Endothelial cell of umbilical vein (primary cell): Measurements from ENCODE around the gene MIER2. TPM values are rescaled to one million over a fixed set of nuclear protein-coding genes. Genes with fewer than 3 reads are reported as not detected.
"Not testable (repeated sequence)": the region's sequence is repeated elsewhere in the genome, so short reads cannot be mapped to it uniquely, and the experiment has no call there.

Source experiments
- BruUV-seq: library from RNA; stranded (reverse); fragments of 400-500 nt; replicated peaks from 2 replicates; lab custom pipeline; 2021; lab: Mats Ljungman, UMichigan
- CTCF ChIA-PET: fragments of 300-600, 350-600 bp; sonication (Branson Sonifier 250); formaldehyde crosslinking; loops from one replicate; lab custom pipeline; 2021; ENCODE audit warnings: antibody characterized with exemption, inconsistent platforms; lab: Charles Lee
- POLR2A ChIA-PET: fragments of 300-600, 350-600 bp; sonication (Branson Sonifier 250); formaldehyde crosslinking; loops from one replicate; lab custom pipeline; 2021; ENCODE audit warnings: antibody characterized with exemption, inconsistent platforms; lab: Charles Lee
- DNase-seq: peaks from one replicate; pipeline ENCODE4 v3.0.0-alpha.2; 2011; ENCODE audit warnings: low read depth, low spot score
- FAIRE-seq: peaks from 2 replicates; lab custom pipeline; 2011; peaks lifted over from hg19 to GRCh38; lab: Jason Lieb, UNC
- H2AFZ ChIP-seq: 2 replicates; pipeline ENCODE4 v1.6.0; 2012; ENCODE audit warnings: low read depth, low read length, control low read depth, inconsistent platforms
- H3K27ac ChIP-seq: 2 replicates; pipeline ENCODE4 v1.5.1; 2011; ENCODE audit warnings: low read depth, mild to moderate bottlenecking, control low read depth, low read length, moderate library complexity; ENCODE audit not compliant: insufficient read depth
- H3K27me3 ChIP-seq, 2 experiments: 2 replicates each; pipeline versions ENCODE4 v1.6.0 to v1.6.1; 2011; ENCODE audit warnings: low read length in 2 of 2, mixed read lengths in 1 of 2; ENCODE audit not compliant: control insufficient read depth in 2 of 2, insufficient read depth in 2 of 2
- H3K36me3 ChIP-seq, 2 experiments: 2 replicates in 1 of 2; 3 replicates in 1 of 2; pipeline ENCODE4 v1.5.1; 2011; ENCODE audit warnings: low read length in 2 of 2, mild to moderate bottlenecking in 1 of 2, moderate library complexity in 1 of 2; ENCODE audit not compliant: control insufficient read depth in 2 of 2, insufficient read depth in 2 of 2; ENCODE audit errors: extremely low read depth in 1 of 2
- H3K4me1 ChIP-seq: 3 replicates; pipeline ENCODE4 v1.5.1; 2011; ENCODE audit warnings: mild to moderate bottlenecking, low read length; ENCODE audit not compliant: control insufficient read depth, insufficient read depth; ENCODE audit errors: extremely low read depth
- H3K4me2 ChIP-seq: 2 replicates; pipeline ENCODE4 v1.6.1; 2011; ENCODE audit warnings: low read length, control low read depth, mixed read lengths; ENCODE audit not compliant: insufficient read depth
- H3K4me3 ChIP-seq, 3 experiments: fragments of 200-600 bp in 1 of 3; sonication (generic), shearing (Covaris generic) in 1 of 3; replicated peaks in 1 of 3; 2 replicates each; pipeline ENCODE4 v1.5.1; 2011 to 2016; ENCODE audit warnings: control low read depth in 3 of 3, low read length in 3 of 3, mild to moderate bottlenecking in 2 of 3, inconsistent platforms in 1 of 3, low read depth in 1 of 3, moderate library complexity in 1 of 3; ENCODE audit not compliant: insufficient read depth in 1 of 3
- H3K79me2 ChIP-seq: 2 replicates; pipeline ENCODE4 v1.6.0; 2012; ENCODE audit warnings: low read length, inconsistent platforms; ENCODE audit not compliant: control insufficient read depth, insufficient read depth
- H3K9ac ChIP-seq: replicated peaks from 2 replicates; pipeline ENCODE3; 2011; ENCODE audit warnings: low read length, control low read depth; ENCODE audit not compliant: insufficient read depth; ENCODE audit errors: extremely low read depth
- H3K9me1 ChIP-seq: replicated peaks from 3 replicates; pipeline ENCODE4 v1.6.0; 2011; ENCODE audit warnings: mild to moderate bottlenecking, low read length; ENCODE audit not compliant: control insufficient read depth, insufficient read depth; ENCODE audit errors: extremely low read depth
- H3K9me3 ChIP-seq: replicated peaks from 2 replicates; pipeline ENCODE4 v1.5.1; 2012; ENCODE audit warnings: low read length, inconsistent platforms; ENCODE audit not compliant: control insufficient read depth, insufficient read depth
- H4K20me1 ChIP-seq: replicated peaks from 2 replicates; pipeline ENCODE3; 2011; ENCODE audit warnings: mild to moderate bottlenecking, low read length; ENCODE audit not compliant: control insufficient read depth, insufficient read depth; ENCODE audit errors: extremely low read depth
- EZH2 ChIP-seq: IDR thresholded peaks from 2 replicates; pipeline ENCODE4 v1.6.1; 2012; ENCODE audit warnings: borderline replicate concordance, low read depth, mild to moderate bottlenecking, moderate library complexity, low read length, inconsistent platforms; ENCODE audit not compliant: severe bottlenecking
- FOS ChIP-seq: IDR thresholded peaks from 2 replicates; pipeline ENCODE4 v1.6.1; 2011; ENCODE audit warnings: mild to moderate bottlenecking, low read length, moderate library complexity, borderline replicate concordance; ENCODE audit not compliant: insufficient read depth
- GATA2 ChIP-seq: IDR thresholded peaks from 2 replicates; pipeline ENCODE4 v1.7.0; 2011; ENCODE audit warnings: low read depth, mild to moderate bottlenecking, moderate library complexity, mixed read lengths, low read length; ENCODE audit not compliant: insufficient read length, insufficient read depth
- JUN ChIP-seq: IDR thresholded peaks from 2 replicates; pipeline ENCODE4 v1.6.1; 2011; ENCODE audit warnings: borderline replicate concordance, low read depth; ENCODE audit not compliant: insufficient read length, insufficient read depth
- MAX ChIP-seq: IDR thresholded peaks from 2 replicates; pipeline ENCODE4 v1.6.1; 2011; ENCODE audit not compliant: insufficient read depth, insufficient read length
- MYC ChIP-seq: IDR thresholded peaks from one replicate; pipeline ENCODE4 v1.6.1; 2011; ENCODE audit warnings: mild to moderate bottlenecking, low read depth, low read length
- POLR2A ChIP-seq: IDR thresholded peaks from 2 replicates; pipeline ENCODE4 v1.6.1; 2012; ENCODE audit warnings: low read depth, mild to moderate bottlenecking, control low read depth, low read length
- POLR2AphosphoS5 ChIP-seq: IDR thresholded peaks from 2 replicates; pipeline ENCODE4 v1.6.1; 2012; ENCODE audit warnings: low read depth, mild to moderate bottlenecking, control low read depth, low read length, moderate library complexity; ENCODE audit not compliant: insufficient read depth
- dilution Hi-C: fragments of 300-500 bp; cut with MboI; formaldehyde crosslinking; loops from one replicate; pipeline ENCODE4 v1.15.0; 2019; ENCODE audit warnings: low sequenced_read_pairs; ENCODE audit not compliant: extremely low pct_ligation_motif_present
- intact Hi-C: fragments of 100-400 bp; cut with micrococcal nuclease; formaldehyde crosslinking; loops from one replicate; pipeline ENCODE4 v1.10.0; 2022
- polyA plus RNA-seq, 4 experiments: library from polyadenylated mRNA; depleted of rRNA in 3 of 4; stranded (reverse) in 3 of 4; unstranded in 1 of 4; fragments of >200 nt; gene quantifications; 2 replicates each; pipeline versions ENCODE4 v1.2.1 to v1.2.3, GENCODE V29; 2011 to 2012; ENCODE audit warnings: missing spikeins in 1 of 4
- total RNA-seq: library from RNA; stranded (reverse); gene quantifications from 2 replicates; pipeline ENCODE4 v1.2.3, GENCODE V29; 2021
- TF ChIP-seq, protein P1 (sequence below), 2 donors: IDR thresholded peaks; 1 replicate in 1 of 2; 2 replicates in 1 of 2; pipeline ENCODE4 v1.5.1; 2011; ENCODE audit warnings: low read length in 2 of 2, mild to moderate bottlenecking in 2 of 2, moderate library complexity in 2 of 2, control low read depth in 1 of 2, inconsistent platforms in 1 of 2, low read depth in 1 of 2; ENCODE audit not compliant: insufficient read depth in 1 of 2; ENCODE audit errors: extremely low read depth in 1 of 2

Gene MIER2
- total and polyA plus RNA-seq, 2 donors (not counting 3 experiments of a cell fraction or from before 2014, with no cell fraction given) = 20.3 to 44.9 TPM

DNA sequence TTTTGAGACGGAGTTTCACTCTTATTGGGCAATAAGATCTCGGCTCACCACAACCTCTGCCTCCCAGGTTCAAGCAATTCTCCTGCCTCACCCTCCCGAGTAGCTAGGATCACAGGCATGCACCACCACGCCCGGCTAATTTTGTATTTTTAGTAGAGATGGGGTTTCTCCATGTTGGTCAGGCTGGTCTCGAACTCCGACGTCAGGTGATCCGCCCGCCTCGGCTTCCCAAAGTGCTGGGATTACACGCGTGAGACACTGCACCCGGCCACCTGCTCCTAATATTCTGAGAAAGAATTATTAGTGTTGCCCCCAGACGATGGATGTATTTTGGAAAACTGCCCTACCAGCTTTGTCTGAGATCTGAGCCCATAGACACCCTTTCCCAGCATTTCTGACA is 10.9 kb upstream of the MIER2 start:
- DNase-seq, POLR2A ChIA-PET, dilution Hi-C loops, H3K27ac ChIP-seq, FAIRE-seq, H3K79me2 ChIP-seq, H3K4me3 ChIP-seq, H3K4me2 ChIP-seq, intact Hi-C loops, H4K20me1 ChIP-seq, CTCF ChIA-PET, BruUV-seq, H3K4me1 ChIP-seq, H3K9me1 ChIP-seq, H3K9ac ChIP-seq, H3K27me3 ChIP-seq, H3K9me3 ChIP-seq, H3K36me3 ChIP-seq, H2AFZ ChIP-seq: not testable (repeated sequence)

GRCh38 chr19:355134-355533 is 10.5 kb upstream of the MIER2 start:
- Histone ChIP-seq H3K4me3 (no peak overlapping the region), H3K27me3 (no peaks in the 10 kb centered on the region), H3K79me2 (no peaks in the 10 kb centered on the region), H3K9me3 (no peaks in the 10 kb centered on the region), H3K4me1 (no peaks in the 10 kb centered on the region), H3K27ac (no peak overlapping the region), H3K9ac (no peak overlapping the region), H3K36me3 (no peaks in the 10 kb centered on the region), H3K9me1 (no peaks in the 10 kb centered on the region), H2AFZ (no peak overlapping the region), H4K20me1 (no peaks in the 10 kb centered on the region), H3K4me2 (no peak overlapping the region)
- ChIA-PET POLR2A (no interaction called here), CTCF (no interaction called here)
- no peak for TF ChIP-seq EZH2
- no peak for TF ChIP-seq MYC
- no peak for TF ChIP-seq POLR2AphosphoS5
- no peak for TF ChIP-seq GATA2
- no peak for TF ChIP-seq POLR2A
- TF ChIP-seq, protein P1, sequence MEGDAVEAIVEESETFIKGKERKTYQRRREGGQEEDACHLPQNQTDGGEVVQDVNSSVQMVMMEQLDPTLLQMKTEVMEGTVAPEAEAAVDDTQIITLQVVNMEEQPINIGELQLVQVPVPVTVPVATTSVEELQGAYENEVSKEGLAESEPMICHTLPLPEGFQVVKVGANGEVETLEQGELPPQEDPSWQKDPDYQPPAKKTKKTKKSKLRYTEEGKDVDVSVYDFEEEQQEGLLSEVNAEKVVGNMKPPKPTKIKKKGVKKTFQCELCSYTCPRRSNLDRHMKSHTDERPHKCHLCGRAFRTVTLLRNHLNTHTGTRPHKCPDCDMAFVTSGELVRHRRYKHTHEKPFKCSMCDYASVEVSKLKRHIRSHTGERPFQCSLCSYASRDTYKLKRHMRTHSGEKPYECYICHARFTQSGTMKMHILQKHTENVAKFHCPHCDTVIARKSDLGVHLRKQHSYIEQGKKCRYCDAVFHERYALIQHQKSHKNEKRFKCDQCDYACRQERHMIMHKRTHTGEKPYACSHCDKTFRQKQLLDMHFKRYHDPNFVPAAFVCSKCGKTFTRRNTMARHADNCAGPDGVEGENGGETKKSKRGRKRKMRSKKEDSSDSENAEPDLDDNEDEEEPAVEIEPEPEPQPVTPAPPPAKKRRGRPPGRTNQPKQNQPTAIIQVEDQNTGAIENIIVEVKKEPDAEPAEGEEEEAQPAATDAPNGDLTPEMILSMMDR (IDR thresholded peaks at IDR 0.05; ENCODE audit: extremely low read depth in 1 of 2, insufficient read depth in 1 of 2, low read depth in 1 of 2, low read length in 2 of 2) = no peak
- no peak for TF ChIP-seq MAX
- no peak for TF ChIP-seq JUN
- no peak for TF ChIP-seq FOS
- intact Hi-C loops = no loop called here
- BruUV-seq = no TSS peak
- FAIRE-seq (no peak), DNase-seq (no peak)
- dilution Hi-C loops = no loop called here
